DOHH2 (cell line): ENCODE measurements around the gene CARS2.

Experiments
- EZH2phosphoT487 ChIP-seq: fragments of 200-600 bp; sonication (generic); IDR thresholded peaks from 2 replicates; pipeline ENCODE4 v1.6.1; 2017; ENCODE audit warnings: borderline replicate concordance, mild to moderate bottlenecking, antibody characterized with exemption, low read length, moderate library complexity, mixed read lengths
- TF ChIP-seq, protein P1 (sequence below): fragments of 200-600 bp; sonication (generic); IDR thresholded peaks from one replicate; pipeline ENCODE4 v1.5.1; 2014; ENCODE audit warnings: antibody characterized with exemption, mild to moderate bottlenecking, low read depth, low read length; ENCODE audit not compliant: poor library complexity, severe bottlenecking

- TF ChIP-seq, protein P1, sequence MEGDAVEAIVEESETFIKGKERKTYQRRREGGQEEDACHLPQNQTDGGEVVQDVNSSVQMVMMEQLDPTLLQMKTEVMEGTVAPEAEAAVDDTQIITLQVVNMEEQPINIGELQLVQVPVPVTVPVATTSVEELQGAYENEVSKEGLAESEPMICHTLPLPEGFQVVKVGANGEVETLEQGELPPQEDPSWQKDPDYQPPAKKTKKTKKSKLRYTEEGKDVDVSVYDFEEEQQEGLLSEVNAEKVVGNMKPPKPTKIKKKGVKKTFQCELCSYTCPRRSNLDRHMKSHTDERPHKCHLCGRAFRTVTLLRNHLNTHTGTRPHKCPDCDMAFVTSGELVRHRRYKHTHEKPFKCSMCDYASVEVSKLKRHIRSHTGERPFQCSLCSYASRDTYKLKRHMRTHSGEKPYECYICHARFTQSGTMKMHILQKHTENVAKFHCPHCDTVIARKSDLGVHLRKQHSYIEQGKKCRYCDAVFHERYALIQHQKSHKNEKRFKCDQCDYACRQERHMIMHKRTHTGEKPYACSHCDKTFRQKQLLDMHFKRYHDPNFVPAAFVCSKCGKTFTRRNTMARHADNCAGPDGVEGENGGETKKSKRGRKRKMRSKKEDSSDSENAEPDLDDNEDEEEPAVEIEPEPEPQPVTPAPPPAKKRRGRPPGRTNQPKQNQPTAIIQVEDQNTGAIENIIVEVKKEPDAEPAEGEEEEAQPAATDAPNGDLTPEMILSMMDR, result no peak
- TF ChIP-seq EZH2phosphoT487, result no peak
Measured at GRCh38 chr13:110646442-110647364, 59.2 kb downstream of the CARS2 start.
